Bronchial epithelial cell (primary cell): ENCODE measurements around the gene ACTL6B. TPM values are rescaled to one million over a fixed set of nuclear protein-coding genes. Genes with fewer than 3 reads are reported as not detected.

ENCODE experiments used
- DNase-seq: peaks from one replicate; pipeline ENCODE4 v3.0.0-alpha.2; 2010; ENCODE audit warnings: low read depth
- FAIRE-seq: peaks from 2 replicates; lab custom pipeline; 2011; peaks lifted over from hg19 to GRCh38; lab: Jason Lieb, UNC
- H3K27me3 ChIP-seq: 2 replicates; pipeline ENCODE4 v1.5.1; 2011; ENCODE audit warnings: low read length; ENCODE audit not compliant: control insufficient read depth, insufficient read depth
- H3K36me3 ChIP-seq: 2 replicates; pipeline ENCODE4 v1.5.1; 2011; ENCODE audit warnings: low read length; ENCODE audit not compliant: control insufficient read depth, insufficient read depth
- H3K4me3 ChIP-seq: 2 replicates; pipeline ENCODE4 v1.5.1; 2011; ENCODE audit warnings: mild to moderate bottlenecking, low read depth, low read length, control low read depth
- total RNA-seq: library from RNA; depleted of rRNA; stranded (reverse); fragments of >200 nt; gene quantifications from 2 replicates; pipeline ENCODE4 v1.2.1, GENCODE V29; 2014
- TF ChIP-seq, protein P1 (sequence below): IDR thresholded peaks from 2 replicates; pipeline ENCODE4 v1.5.1; 2011; ENCODE audit warnings: mild to moderate bottlenecking, moderate library complexity, low read length, control low read depth, inconsistent platforms; ENCODE audit not compliant: insufficient read depth, severe bottlenecking

The ACTL6B gene
- total RNA-seq, 1 donor from 2014 or later, result not detected

- FAIRE-seq, result no peak
Observed at GRCh38 chr7:100609958-100610357, 46.3 kb downstream of the ACTL6B start.

GRCh38 chr7:100607111-100607510 lies 49.1 kb downstream of the ACTL6B start:
- no peaks in the 10 kb centered on the region for H3K36me3 ChIP-seq
- TF ChIP-seq, protein P1, sequence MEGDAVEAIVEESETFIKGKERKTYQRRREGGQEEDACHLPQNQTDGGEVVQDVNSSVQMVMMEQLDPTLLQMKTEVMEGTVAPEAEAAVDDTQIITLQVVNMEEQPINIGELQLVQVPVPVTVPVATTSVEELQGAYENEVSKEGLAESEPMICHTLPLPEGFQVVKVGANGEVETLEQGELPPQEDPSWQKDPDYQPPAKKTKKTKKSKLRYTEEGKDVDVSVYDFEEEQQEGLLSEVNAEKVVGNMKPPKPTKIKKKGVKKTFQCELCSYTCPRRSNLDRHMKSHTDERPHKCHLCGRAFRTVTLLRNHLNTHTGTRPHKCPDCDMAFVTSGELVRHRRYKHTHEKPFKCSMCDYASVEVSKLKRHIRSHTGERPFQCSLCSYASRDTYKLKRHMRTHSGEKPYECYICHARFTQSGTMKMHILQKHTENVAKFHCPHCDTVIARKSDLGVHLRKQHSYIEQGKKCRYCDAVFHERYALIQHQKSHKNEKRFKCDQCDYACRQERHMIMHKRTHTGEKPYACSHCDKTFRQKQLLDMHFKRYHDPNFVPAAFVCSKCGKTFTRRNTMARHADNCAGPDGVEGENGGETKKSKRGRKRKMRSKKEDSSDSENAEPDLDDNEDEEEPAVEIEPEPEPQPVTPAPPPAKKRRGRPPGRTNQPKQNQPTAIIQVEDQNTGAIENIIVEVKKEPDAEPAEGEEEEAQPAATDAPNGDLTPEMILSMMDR, result no peak
- FAIRE-seq (no peak), DNase-seq (peak; percentile 45)
- no peaks in the 10 kb centered on the region for H3K27me3 ChIP-seq
- no peak overlapping the region for H3K4me3 ChIP-seq

More at GRCh38 chr7:100609958-100610357, 46.3 kb downstream of the ACTL6B start:
- peaks cover 1% of the 10 kb centered on the region for H3K36me3 ChIP-seq
- no peak for DNase-seq
- no peak overlapping the region for H3K4me3 ChIP-seq
- H3K27me3 ChIP-seq, result no peaks in the 10 kb centered on the region
- TF ChIP-seq, protein P1, result no peak

- FAIRE-seq, result no peak
- no peak for DNase-seq
- Histone ChIP-seq H3K27me3 (no peaks in the 10 kb centered on the region), H3K4me3 (no peak overlapping the region), H3K36me3 (no peaks in the 10 kb centered on the region)
- TF ChIP-seq, protein P1, result no peak
Observed at GRCh38 chr7:100606313-100606712, 49.9 kb downstream of the ACTL6B start.

GRCh38 chr7:100604976-100605911 lies 51.0 kb downstream of the ACTL6B start:
- no peaks in the 10 kb centered on the region for H3K36me3 ChIP-seq
- H3K27me3 ChIP-seq, result no peaks in the 10 kb centered on the region
- FAIRE-seq (no peak), DNase-seq (peak; percentile 18)
- H3K4me3 ChIP-seq, result peak overlapping the region; percentile 60
- TF ChIP-seq, protein P1, result no peak

- FAIRE-seq (no peak), DNase-seq (peak; percentile 16)
- Histone ChIP-seq H3K4me3 (peak overlapping the region; percentile 60), H3K36me3 (no peaks in the 10 kb centered on the region), H3K27me3 (no peaks in the 10 kb centered on the region)
- TF ChIP-seq, protein P1, result peak; percentile 41
Observed at GRCh38 chr7:100604028-100604975, 51.9 kb downstream of the ACTL6B start.
